K562 (cell line): Measurements from ENCODE around the gene LIPJ. TPM values are rescaled to one million over a fixed set of nuclear protein-coding genes. Genes with fewer than 3 reads are reported as not detected.

Source experiments
- ATAC-seq: fragments of 200-7000 bp; cut with Tn5 transposase; 3 replicates; pipeline ENCODE4 v1.9.1; 2020; ENCODE audit warnings: moderate library complexity
- BruUV-seq: library from RNA; stranded (reverse); fragments of 400-500 nt; replicated peaks from 2 replicates; lab custom pipeline; 2021; lab: Mats Ljungman, UMichigan
- CTCF ChIA-PET: fragments of 300-600 bp; formaldehyde crosslinking; extraction: SDS; loops from one replicate; lab custom pipeline; 2021; ENCODE audit warnings: low intra/inter-chr PET ratio; lab: Yijun Ruan, JAX
- POLR2A ChIA-PET: fragments of 300-600, 350-650 bp; sonication (Branson Sonifier 250); formaldehyde crosslinking; extraction: SDS; loops from one replicate; lab custom pipeline; 2021; ENCODE audit warnings: antibody characterized with exemption, inconsistent platforms; lab: Yijun Ruan, JAX
- DNase-seq, 4 experiments: peaks; one replicate each; pipeline versions ENCODE4 v3.0.0 to v3.0.0-alpha.2; 2011 to 2018; ENCODE audit warnings: low spot score in 3 of 4, mixed read lengths in 3 of 4; ENCODE audit errors: extremely low read depth in 1 of 4
- FAIRE-seq: peaks from 2 replicates; lab custom pipeline; 2011; peaks lifted over from hg19 to GRCh38; lab: Jason Lieb, UNC
- H2AFZ ChIP-seq: 2 replicates; pipeline ENCODE4 v1.6.0; 2011; ENCODE audit warnings: low read depth, low read length, control low read depth, inconsistent platforms
- H3K27ac ChIP-seq: fragments of 200-600 bp; 3 replicates; pipeline ENCODE4 v1.8.0; 2011; ENCODE audit warnings: low read depth, mild to moderate bottlenecking, control low read depth, inconsistent platforms, low read length, moderate library complexity, mixed read lengths; ENCODE audit errors: extremely low read depth
- H3K27me3 ChIP-seq, 2 experiments: fragments of 300-600 bp in 1 of 2; 2 replicates in 1 of 2; 3 replicates in 1 of 2; pipeline versions ENCODE4 v1.6.0 to v1.8.0; 2011; ENCODE audit warnings: inconsistent platforms in 2 of 2, low read length in 2 of 2, mild to moderate bottlenecking in 1 of 2, mixed read lengths in 1 of 2, moderate library complexity in 1 of 2; ENCODE audit not compliant: control insufficient read depth in 2 of 2, insufficient read depth in 2 of 2
- H3K36me3 ChIP-seq: fragments of 300-600 bp; 3 replicates; pipeline ENCODE4 v1.8.0; 2011; ENCODE audit warnings: mild to moderate bottlenecking, low read length, inconsistent platforms; ENCODE audit not compliant: control insufficient read depth, insufficient read depth
- H3K4me1 ChIP-seq, 2 experiments: fragments of 200-600 bp in 1 of 2; replicated peaks in 1 of 2; 2 replicates in 1 of 2; 3 replicates in 1 of 2; pipeline versions ENCODE4 v1.5.1 to v1.8.0; 2011; ENCODE audit warnings: inconsistent platforms in 2 of 2, low read length in 2 of 2, mild to moderate bottlenecking in 1 of 2, mixed read lengths in 1 of 2, moderate library complexity in 1 of 2; ENCODE audit not compliant: control insufficient read depth in 2 of 2, insufficient read depth in 2 of 2
- H3K4me2 ChIP-seq: 2 replicates; pipeline ENCODE4 v1.6.1; 2011; ENCODE audit warnings: low read length, control low read depth, inconsistent platforms, mixed read lengths; ENCODE audit not compliant: insufficient read depth
- H3K4me3 ChIP-seq: fragments of 200-600 bp; sonication (generic), shearing (Covaris generic); 2 replicates; pipeline ENCODE4 v1.5.1; 2016; ENCODE audit warnings: control low read depth, inconsistent platforms
- H3K79me2 ChIP-seq: fragments of 200-600 bp; 3 replicates; pipeline ENCODE4 v1.8.0; 2011; ENCODE audit warnings: low read length, inconsistent platforms; ENCODE audit not compliant: control insufficient read depth, insufficient read depth
- H3K9ac ChIP-seq, 2 experiments: 2 replicates each; pipeline versions ENCODE4 v1.6.0 to v1.6.1; 2011; ENCODE audit warnings: low read depth in 2 of 2, low read length in 2 of 2, control low read depth in 1 of 2, inconsistent platforms in 1 of 2, mild to moderate bottlenecking in 1 of 2, mixed read lengths in 1 of 2; ENCODE audit not compliant: insufficient read depth in 1 of 2
- H3K9me1 ChIP-seq: one replicate; pipeline ENCODE4 v1.6.0; 2011; ENCODE audit warnings: inconsistent platforms, mild to moderate bottlenecking, low read length, moderate library complexity; ENCODE audit not compliant: control insufficient read depth, insufficient read depth
- H3K9me3 ChIP-seq: replicated peaks from 2 replicates; pipeline ENCODE4 v1.5.1; 2011; ENCODE audit warnings: low read depth, low read length, inconsistent platforms; ENCODE audit not compliant: control insufficient read depth, insufficient read depth
- H4K20me1 ChIP-seq: replicated peaks from 2 replicates; pipeline ENCODE4 v1.6.1; 2011; ENCODE audit warnings: low read length, inconsistent platforms, mixed read lengths; ENCODE audit not compliant: control insufficient read depth, insufficient read depth
- CBX1 ChIP-seq: sonication (generic); IDR thresholded peaks from 2 replicates; pipeline ENCODE4 v1.6.1; 2016; ENCODE audit warnings: antibody characterized with exemption, low read depth, mild to moderate bottlenecking
- CHD2 ChIP-seq: IDR thresholded peaks from 2 replicates; pipeline ENCODE4 v1.6.1; 2011; ENCODE audit warnings: low read depth, low read length
- DIDO1 ChIP-seq: fragments of 450-650 bp; IDR thresholded peaks from 2 replicates; pipeline ENCODE4 v1.6.1; 2016; ENCODE audit warnings: low read depth, missing biosample characterization, missing genetic modification characterization
- ETS2 ChIP-seq: IDR thresholded peaks from 2 replicates; pipeline ENCODE4 v1.6.1; 2016; ENCODE audit warnings: borderline replicate concordance, missing genetic modification characterization, mild to moderate bottlenecking, moderate library complexity, missing compliant biosample characterization; ENCODE audit not compliant: poor library complexity, severe bottlenecking
- FOXJ2 ChIP-seq: fragments of 200-800 bp; sonication (Bioruptor generic); IDR thresholded peaks from 2 replicates; pipeline ENCODE4 v1.6.1; 2016; ENCODE audit warnings: missing genetic modification characterization, missing compliant biosample characterization
- GABPB1 ChIP-seq: sonication (generic); formaldehyde crosslinking; IDR thresholded peaks from 2 replicates; pipeline ENCODE4 v1.8.0; 2022; ENCODE audit warnings: mild to moderate bottlenecking, missing genetic modification reagents
- GTF2A2 ChIP-seq: IDR thresholded peaks from 2 replicates; pipeline ENCODE4 v1.6.1; 2016; ENCODE audit warnings: mild to moderate bottlenecking, missing genetic modification characterization, missing compliant biosample characterization
- GTF2E2 ChIP-seq: fragments of 200-800 bp; sonication (Bioruptor generic); IDR thresholded peaks from 2 replicates; pipeline ENCODE4 v1.6.1; 2016; ENCODE audit warnings: missing genetic modification characterization, missing compliant biosample characterization
- HMG20A ChIP-seq: fragments of 450-650 bp; formaldehyde crosslinking; conservative IDR thresholded peaks from 2 replicates; pipeline ENCODE4 v1.4.0; 2020; ENCODE audit warnings: mild to moderate bottlenecking, mixed read lengths
- HMG20B ChIP-seq: fragments of 250-450 bp; sonication (Bioruptor Pico); IDR thresholded peaks from 2 replicates; pipeline ENCODE4 v1.5.0; 2021; ENCODE audit warnings: mild to moderate bottlenecking
- MED1 ChIP-seq: sonication (generic); formaldehyde crosslinking; IDR thresholded peaks from 2 replicates; pipeline ENCODE4 v1.8.1; 2023; ENCODE audit warnings: missing genetic modification reagents, borderline replicate concordance
- MYBL2 ChIP-seq, 2 experiments: fragments of 450-650 bp in 1 of 2; sonication (generic) in 1 of 2; formaldehyde crosslinking in 1 of 2; IDR thresholded peaks; 2 replicates each; pipeline versions ENCODE4 v1.6.1 to v1.8.1; 2017 to 2022; ENCODE audit warnings: borderline replicate concordance in 1 of 2, inconsistent platforms in 1 of 2, low read depth in 1 of 2, mild to moderate bottlenecking in 1 of 2, missing genetic modification reagents in 1 of 2, moderate library complexity in 1 of 2
- RNF2 ChIP-seq: sonication (generic); IDR thresholded peaks from 2 replicates; pipeline ENCODE4 v1.6.1; 2016
- TCF3 ChIP-seq: sonication (generic); formaldehyde crosslinking; IDR thresholded peaks from 2 replicates; pipeline ENCODE4 v1.4.0; 2020; ENCODE audit warnings: mild to moderate bottlenecking, missing genetic modification reagents
- TGIF2 ChIP-seq: sonication (generic); formaldehyde crosslinking; IDR thresholded peaks from 2 replicates; pipeline ENCODE4 v1.8.1; 2022; ENCODE audit warnings: mild to moderate bottlenecking, missing genetic modification reagents, moderate library complexity
- TSC22D4 ChIP-seq: fragments of 450-650 bp; IDR thresholded peaks from 2 replicates; pipeline ENCODE4 v1.6.1; 2016; ENCODE audit warnings: missing genetic modification characterization, missing biosample characterization, control low read depth
- ZEB2 ChIP-seq: fragments of 450-650 bp; IDR thresholded peaks from 2 replicates; pipeline ENCODE4 v1.6.1; 2016
- ZNF354B ChIP-seq: fragments of 250-450 bp; sonication (Bioruptor Pico); IDR thresholded peaks from 2 replicates; pipeline ENCODE4 v1.4.0; 2020
- in situ Hi-C: fragments of 300-500 bp; cut with MboI; formaldehyde crosslinking; loops from 4 replicates; pipeline ENCODE4 v1.15.0; 2018; ENCODE audit warnings: inconsistent platforms, mixed read lengths
- intact Hi-C: fragments of 100-400 bp; cut with micrococcal nuclease; formaldehyde crosslinking; loops from 2 replicates; pipeline ENCODE4 v1.14.2; 2022
- polyA plus RNA-seq, 8 experiments: library from polyadenylated mRNA; depleted of rRNA in 4 of 8; stranded (reverse) in 5 of 8; unstranded in 3 of 8; fragments of >200 nt; fragmentation: Nextera tagmentation in 2 of 8; fragmentation: Illumina TruSeq in 1 of 8; extraction: Ambion mirVana in 2 of 8; extraction: Trizol in 1 of 8; gene quantifications; 2 replicates each; pipeline versions ENCODE4 v1.2.1 to v1.2.3, GENCODE V29; 2011 to 2014; ENCODE audit warnings: inconsistent platforms in 1 of 8, missing spikeins in 1 of 8
- total RNA-seq, 7 experiments: library from RNA; depleted of rRNA in 6 of 7; stranded (reverse); fragments of >200 nt in 6 of 7; fragmentation: Illumina TruSeq in 2 of 7; extraction: Trizol in 2 of 7; gene quantifications; 2 replicates each; pipeline versions ENCODE4 v1.2.1 to v1.2.3, GENCODE V29; 2011 to 2021; ENCODE audit warnings: low replicate concordance in 1 of 7
- TF ChIP-seq, protein P1 (sequence below): IDR thresholded peaks from 3 replicates; pipeline ENCODE4 v1.6.1; 2011; ENCODE audit warnings: borderline replicate concordance, mild to moderate bottlenecking, moderate library complexity; ENCODE audit not compliant: insufficient read length; ENCODE audit errors: extremely low read depth
- TF ChIP-seq, protein P2 (sequence below): fragments of 450-650 bp; IDR thresholded peaks from 2 replicates; pipeline ENCODE4 v1.6.1; 2016; ENCODE audit warnings: mild to moderate bottlenecking

LIPJ gene
- total and polyA plus RNA-seq, 9 of the 15 experiments (the other 6 are each of a cell fraction or from before 2014, with no cell fraction given): not detected

DNA sequence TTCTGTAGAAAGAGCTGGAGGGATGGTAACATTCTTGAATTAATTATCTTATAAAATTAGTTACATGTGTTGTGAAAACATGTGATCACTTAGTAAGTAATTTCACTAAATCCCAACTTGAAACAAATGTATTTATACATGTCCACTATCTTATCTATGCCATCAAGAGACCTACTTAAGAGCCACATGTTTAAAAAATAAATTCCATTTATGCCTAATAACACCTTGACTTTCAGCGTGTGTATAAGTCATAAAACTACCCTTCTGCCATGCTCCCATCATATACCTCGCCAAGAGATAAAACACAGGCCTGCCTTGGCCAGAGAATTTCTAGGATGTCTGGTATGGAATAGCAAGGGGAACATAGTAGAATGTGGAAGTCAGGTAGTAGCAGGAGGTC is 37.3 kb downstream of the LIPJ start (continued):
- TF ChIP-seq ETS2 (no peak), RNF2 (no peak), GTF2A2 (no peak)
- TF ChIP-seq, protein P1, sequence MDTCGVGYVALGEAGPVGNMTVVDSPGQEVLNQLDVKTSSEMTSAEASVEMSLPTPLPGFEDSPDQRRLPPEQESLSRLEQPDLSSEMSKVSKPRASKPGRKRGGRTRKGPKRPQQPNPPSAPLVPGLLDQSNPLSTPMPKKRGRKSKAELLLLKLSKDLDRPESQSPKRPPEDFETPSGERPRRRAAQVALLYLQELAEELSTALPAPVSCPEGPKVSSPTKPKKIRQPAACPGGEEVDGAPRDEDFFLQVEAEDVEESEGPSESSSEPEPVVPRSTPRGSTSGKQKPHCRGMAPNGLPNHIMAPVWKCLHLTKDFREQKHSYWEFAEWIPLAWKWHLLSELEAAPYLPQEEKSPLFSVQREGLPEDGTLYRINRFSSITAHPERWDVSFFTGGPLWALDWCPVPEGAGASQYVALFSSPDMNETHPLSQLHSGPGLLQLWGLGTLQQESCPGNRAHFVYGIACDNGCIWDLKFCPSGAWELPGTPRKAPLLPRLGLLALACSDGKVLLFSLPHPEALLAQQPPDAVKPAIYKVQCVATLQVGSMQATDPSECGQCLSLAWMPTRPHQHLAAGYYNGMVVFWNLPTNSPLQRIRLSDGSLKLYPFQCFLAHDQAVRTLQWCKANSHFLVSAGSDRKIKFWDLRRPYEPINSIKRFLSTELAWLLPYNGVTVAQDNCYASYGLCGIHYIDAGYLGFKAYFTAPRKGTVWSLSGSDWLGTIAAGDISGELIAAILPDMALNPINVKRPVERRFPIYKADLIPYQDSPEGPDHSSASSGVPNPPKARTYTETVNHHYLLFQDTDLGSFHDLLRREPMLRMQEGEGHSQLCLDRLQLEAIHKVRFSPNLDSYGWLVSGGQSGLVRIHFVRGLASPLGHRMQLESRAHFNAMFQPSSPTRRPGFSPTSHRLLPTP: no peak

DNA sequence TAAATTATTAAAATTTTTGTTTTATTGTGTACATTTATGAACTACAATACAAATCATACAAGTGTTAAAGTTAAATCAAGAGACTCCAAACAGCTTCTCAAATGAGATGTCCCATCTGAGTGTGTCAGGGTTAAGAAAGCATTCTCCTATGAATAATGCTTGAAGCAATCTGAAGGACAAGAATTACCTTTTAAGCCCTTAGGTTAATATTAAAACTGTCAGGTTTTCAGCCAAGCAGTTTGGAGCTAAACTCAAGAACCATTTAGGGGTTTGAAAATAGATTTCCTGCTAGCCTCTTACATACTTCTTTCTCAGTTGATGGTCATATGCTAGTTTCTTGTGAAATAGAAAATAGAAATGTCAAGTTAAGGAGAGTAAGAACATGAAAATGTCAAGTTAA is 38.3 kb downstream of the LIPJ start:
- CTCF ChIA-PET: no interaction called here
- Histone ChIP-seq H3K4me3 (no peak overlapping the region), H3K9ac (no peak overlapping the region), H3K27ac (no peak overlapping the region), H3K79me2 (no peaks in the 10 kb centered on the region), H3K36me3 (no peaks in the 10 kb centered on the region), H3K27me3 (no peaks in the 10 kb centered on the region), H3K4me1 (no peaks in the 10 kb centered on the region), H2AFZ (no peak overlapping the region), H3K4me2 (no peak overlapping the region), H3K9me3 (no peaks in the 10 kb centered on the region), H3K9me1 (no peaks in the 10 kb centered on the region), H4K20me1 (no peaks in the 10 kb centered on the region)
- POLR2A ChIA-PET: no interaction called here
- no TSS peak for BruUV-seq
- ATAC-seq (no peak), DNase-seq (no peak), FAIRE-seq (no peak)
- intact Hi-C loops: no loop called here
- in situ Hi-C loops: no loop called here
- TF ChIP-seq HMG20B (CRISPR knock-in tag) (no peak), ZNF354B (CRISPR knock-in tag) (no peak), CBX1 (no peak), TSC22D4 (tag) (no peak), FOXJ2 (tag) (no peak), GABPB1 (CRISPR knock-in tag) (no peak), TGIF2 (CRISPR knock-in tag) (no peak), GTF2E2 (tag) (no peak), MYBL2 (IDR thresholded peaks at IDR 0.05; ENCODE audit: low read depth) (no peak), MYBL2 (CRISPR knock-in tag; IDR thresholded peaks at IDR 0.05; ENCODE audit: borderline replicate concordance) (no peak), CHD2 (no peak), TCF3 (no peak), DIDO1 (tag) (no peak), ZEB2 (no peak), HMG20A (CRISPR knock-in tag) (no peak), MED1 (CRISPR knock-in tag) (no peak)
- TF ChIP-seq, protein P2, sequence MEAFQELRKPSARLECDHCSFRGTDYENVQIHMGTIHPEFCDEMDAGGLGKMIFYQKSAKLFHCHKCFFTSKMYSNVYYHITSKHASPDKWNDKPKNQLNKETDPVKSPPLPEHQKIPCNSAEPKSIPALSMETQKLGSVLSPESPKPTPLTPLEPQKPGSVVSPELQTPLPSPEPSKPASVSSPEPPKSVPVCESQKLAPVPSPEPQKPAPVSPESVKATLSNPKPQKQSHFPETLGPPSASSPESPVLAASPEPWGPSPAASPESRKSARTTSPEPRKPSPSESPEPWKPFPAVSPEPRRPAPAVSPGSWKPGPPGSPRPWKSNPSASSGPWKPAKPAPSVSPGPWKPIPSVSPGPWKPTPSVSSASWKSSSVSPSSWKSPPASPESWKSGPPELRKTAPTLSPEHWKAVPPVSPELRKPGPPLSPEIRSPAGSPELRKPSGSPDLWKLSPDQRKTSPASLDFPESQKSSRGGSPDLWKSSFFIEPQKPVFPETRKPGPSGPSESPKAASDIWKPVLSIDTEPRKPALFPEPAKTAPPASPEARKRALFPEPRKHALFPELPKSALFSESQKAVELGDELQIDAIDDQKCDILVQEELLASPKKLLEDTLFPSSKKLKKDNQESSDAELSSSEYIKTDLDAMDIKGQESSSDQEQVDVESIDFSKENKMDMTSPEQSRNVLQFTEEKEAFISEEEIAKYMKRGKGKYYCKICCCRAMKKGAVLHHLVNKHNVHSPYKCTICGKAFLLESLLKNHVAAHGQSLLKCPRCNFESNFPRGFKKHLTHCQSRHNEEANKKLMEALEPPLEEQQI: no peak
